OCI-LY3 (cell line): ENCODE measurements around the gene SHTN1.
A peak's percentile ranks its signal among the peaks of the same experiment; 100 is the strongest.

Experiments
- H2AFZ ChIP-seq: fragments of 200-600, 300-600 bp; shearing (Covaris generic); 2 replicates; pipeline ENCODE4 v1.6.0; 2014; ENCODE audit warnings: antibody characterized with exemption, low read depth, low read length
- H3K27ac ChIP-seq: fragments of 200-600, 300-600 bp; sonication (generic); 2 replicates; pipeline ENCODE4 v1.5.1; 2014; ENCODE audit warnings: mild to moderate bottlenecking, low read length, moderate library complexity, mixed read lengths
- H3K27me3 ChIP-seq: fragments of 200-600, 300-600 bp; sonication (generic); 2 replicates; pipeline ENCODE4 v1.6.1; 2014; ENCODE audit warnings: low read depth, low read length, mixed read lengths
- H3K36me3 ChIP-seq: fragments of 200-600, 300-600 bp; sonication (generic); replicated peaks from 2 replicates; pipeline ENCODE3; 2014; ENCODE audit warnings: low read depth, low read length, mixed read lengths
- H3K4me1 ChIP-seq: fragments of 300-600, 200-600 bp; sonication (generic); 2 replicates; pipeline ENCODE4 v1.6.1; 2014; ENCODE audit warnings: low read length, mixed read lengths
- H3K4me2 ChIP-seq: fragments of 200-600, 300-600 bp; sonication (generic); 2 replicates; pipeline ENCODE4 v1.6.1; 2014; ENCODE audit warnings: low read length, mixed read lengths
- H3K4me3 ChIP-seq: fragments of 300-600, 200-600 bp; sonication (generic); 2 replicates; pipeline ENCODE4 v1.5.1; 2014; ENCODE audit warnings: antibody characterized with exemption, mild to moderate bottlenecking, low read length, moderate library complexity
- H3K79me2 ChIP-seq: fragments of 300-600, 200-600 bp; shearing (Covaris generic); 2 replicates; pipeline ENCODE4 v1.6.1; 2014; ENCODE audit warnings: mild to moderate bottlenecking, low read length, mixed read lengths
- H3K9ac ChIP-seq: fragments of 300-600, 200-600 bp; shearing (Covaris generic); 2 replicates; pipeline ENCODE4 v1.6.0; 2014; ENCODE audit warnings: mild to moderate bottlenecking, low read length, moderate library complexity
- H3K9me3 ChIP-seq: fragments of 200-600, 300-600 bp; shearing (Covaris generic); 2 replicates; pipeline ENCODE4 v1.6.1; 2014; ENCODE audit warnings: low read length, mixed read lengths; ENCODE audit not compliant: insufficient read depth
- H4K20me1 ChIP-seq: fragments of 200-600, 300-600 bp; sonication (generic); 2 replicates; pipeline ENCODE4 v1.6.1; 2016; ENCODE audit warnings: low read length, mixed read lengths; ENCODE audit not compliant: insufficient read depth
- CTCF ChIP-seq: fragments of 200-600, 300-600 bp; sonication (generic); IDR thresholded peaks from 2 replicates; pipeline ENCODE4 v1.5.1; 2014; ENCODE audit warnings: antibody characterized with exemption, low read length, low read depth
- EZH2phosphoT487 ChIP-seq: fragments of 200-600 bp; shearing (Covaris generic); IDR thresholded peaks from 2 replicates; pipeline ENCODE4 v1.6.1; 2018; ENCODE audit warnings: antibody characterized with exemption, mixed run types, low read depth

SHTN1 gene

GRCh38 chr10:117014835-117015234 is 9.8 kb upstream of the SHTN1 start:
- Histone ChIP-seq H3K27ac (no peak overlapping the region), H2AFZ (no peak overlapping the region), H3K27me3 (no peaks in the 10 kb centered on the region), H3K4me3 (no peak overlapping the region), H3K9me3 (no peaks in the 10 kb centered on the region), H4K20me1 (no peaks in the 10 kb centered on the region), H3K4me1 (no peaks in the 10 kb centered on the region), H3K9ac (no peak overlapping the region), H3K36me3 (no peaks in the 10 kb centered on the region), H3K4me2 (no peak overlapping the region), H3K79me2 (no peaks in the 10 kb centered on the region)
- TF ChIP-seq CTCF = no peak

GRCh38 chr10:117007080-117007479 is 2.1 kb upstream of the SHTN1 start:
- TF ChIP-seq CTCF = no peak
- no peak for TF ChIP-seq EZH2phosphoT487
- Histone ChIP-seq H3K27ac (no peak overlapping the region), H3K4me3 (no peak overlapping the region), H3K36me3 (no peaks in the 10 kb centered on the region), H3K79me2 (no peaks in the 10 kb centered on the region), H4K20me1 (no peaks in the 10 kb centered on the region), H3K27me3 (peaks cover 6% of the 10 kb centered on the region; the same call in 1 of the 2 replicates), H3K9me3 (no peaks in the 10 kb centered on the region), H3K4me2 (no peak overlapping the region), H3K4me1 (peaks cover 3% of the 10 kb centered on the region; the same call in 1 of the 2 replicates), H2AFZ (no peak overlapping the region), H3K9ac (no peak overlapping the region)

GRCh38 chr10:117005527-117006055 is 604 bp upstream of the SHTN1 start:
- Histone ChIP-seq H3K27ac (no peak overlapping the region), H3K4me2 (peak overlapping the region; percentile 92), H3K36me3 (no peaks in the 10 kb centered on the region), H3K4me1 (peaks cover 3% of the 10 kb centered on the region; the same call in 1 of the 2 replicates), H3K27me3 (peaks cover 6% of the 10 kb centered on the region; the same call in 1 of the 2 replicates), H3K4me3 (peak overlapping the region; percentile 98), H3K9ac (peak overlapping the region; percentile 79), H2AFZ (peak overlapping the region; percentile 89; the same call in 1 of the 2 replicates), H3K79me2 (no peaks in the 10 kb centered on the region), H3K9me3 (no peaks in the 10 kb centered on the region), H4K20me1 (no peaks in the 10 kb centered on the region)
- no peak for TF ChIP-seq EZH2phosphoT487
- no peak for TF ChIP-seq CTCF

GRCh38 chr10:117004227-117005025 is 561 bp downstream of the SHTN1 start:
- H4K20me1 ChIP-seq = no peaks in the 10 kb centered on the region
- H3K4me3 ChIP-seq = peak overlapping the region; percentile 98
- TF ChIP-seq CTCF (no peak), EZH2phosphoT487 (no peak)
- peaks cover 3% of the 10 kb centered on the region; the same call in 1 of the 2 replicates for H3K4me1 ChIP-seq
- H3K36me3 ChIP-seq = no peaks in the 10 kb centered on the region
- peak overlapping the region; percentile 79 for H3K9ac ChIP-seq
- H3K27ac ChIP-seq = no peak overlapping the region
- H2AFZ ChIP-seq = peak overlapping the region; percentile 89
- H3K4me2 ChIP-seq = peak overlapping the region; percentile 92
- H3K9me3 ChIP-seq = no peaks in the 10 kb centered on the region
- peaks cover 6% of the 10 kb centered on the region; the same call in 1 of the 2 replicates for H3K27me3 ChIP-seq
- H3K79me2 ChIP-seq = no peaks in the 10 kb centered on the region
